Adrenal gland (tissue), 19 donors: ENCODE data around the gene AMPD3. TPM values are rescaled to one million over a fixed set of nuclear protein-coding genes. Genes with fewer than 3 reads are reported as not detected.

ENCODE experiments used
- DNase-seq, 7 donors: peaks; one replicate each; pipeline ENCODE4 v3.0.0-alpha.2; 2019 to 2020
- H3K27ac ChIP-seq, 5 donors: fragments of 200-600 bp; sonication (generic) in 4 of 5; 1 replicate in 3 of 5; 2 replicates in 2 of 5; pipeline versions ENCODE4 v1.5.1 to v1.8.0; 2016 to 2020; ENCODE audit warnings: mild to moderate bottlenecking in 1 of 5
- H3K27me3 ChIP-seq: fragments of 200-600 bp; 2 replicates; pipeline ENCODE4 v1.8.0; 2021
- H3K36me3 ChIP-seq, 2 donors: fragments of 200-600 bp; replicated peaks in 1 of 2; 1 replicate in 1 of 2; 2 replicates in 1 of 2; pipeline versions ENCODE4 v1.5.1 to v1.8.0; 2018 to 2022
- H3K4me1 ChIP-seq, 2 donors: fragments of 200-600 bp; replicated peaks in 1 of 2; 1 replicate in 1 of 2; 2 replicates in 1 of 2; pipeline versions ENCODE4 v1.5.1 to v1.8.0; 2018 to 2021
- H3K4me3 ChIP-seq, 4 donors: fragments of 200-600 bp; sonication (generic) in 3 of 4; one replicate each; pipeline ENCODE4 v1.5.1; 2016 to 2018
- H3K9me3 ChIP-seq, 3 donors: fragments of 200-600 bp; sonication (generic) in 1 of 3; replicated peaks in 1 of 3; 1 replicate in 2 of 3; 2 replicates in 1 of 3; pipeline versions ENCODE4 v1.5.1 to v1.8.0; 2016 to 2021
- POLR2A ChIP-seq, 2 donors: fragments of 450-650 bp; IDR thresholded peaks; one replicate each; pipeline ENCODE4 v1.6.1; 2017; ENCODE audit warnings: antibody characterized with exemption in 2 of 2, mild to moderate bottlenecking in 2 of 2, moderate library complexity in 1 of 2
- WGBS, 4 donors: extraction: QIAGEN DNeasy Blood & Tissue Kit in 2 of 4; methylation state at CpG; one replicate each; pipeline versions ENCODE4 v1.1.5 to v1.1.7; 2013 to 2017; 5-methylcytosine and 5-hydroxymethylcytosine counted together
- intact Hi-C, 2 donors: fragments of 100-400 bp; cut with DNase I; formaldehyde crosslinking; loops; one replicate each; pipeline versions ENCODE4 v1.14.1 to v1.15.0; 2022 to 2023
- long read RNA-seq, 10 donors: library from polyadenylated mRNA in 3 of 10; unstranded in 2 of 10; stranded (forward) in 1 of 10; transcript quantifications; one replicate each; pipeline ENCODE4 v2.0.0 and lab custom pipeline, GENCODE V29; 2021 to 2026
- polyA plus RNA-seq, 3 donors: library from polyadenylated mRNA; stranded (reverse); fragments of 200-250 nt in 2 of 3; fragments of 350-450 nt in 1 of 3; fragmentation: Illumina TruSeq in 1 of 3; extraction: RNeasy Lipid Tissue Mini Kit (QIAGEN cat#74804) in 1 of 3; gene quantifications; one replicate each; pipeline ENCODE4 v1.2.3, GENCODE V29; 2013 to 2014
- total RNA-seq, 9 donors: library from RNA; depleted of rRNA in 4 of 9; stranded (reverse); fragments of >200 nt in 4 of 9; fragments of 120-200 nt in 1 of 9; fragmentation: NEBNext Ultra II Directional in 1 of 9; extraction: Animal tissue kit (Norgen Biotek cat#: 25700) in 1 of 9; gene quantifications; one replicate each; pipeline versions ENCODE4 v1.1.0 to v1.2.4, GENCODE V29; 2013 to 2023
- TF ChIP-seq, protein P1 (sequence below), 6 experiments: fragments of 450-650 bp in 4 of 6; fragments of 200-600 bp in 2 of 6; sonication (generic) in 1 of 6; IDR thresholded peaks; 1 replicate in 5 of 6; 2 replicates in 1 of 6; pipeline versions ENCODE4 v1.5.1 to v1.8.0; 2016 to 2021; ENCODE audit warnings: antibody characterized with exemption in 6 of 6, mild to moderate bottlenecking in 2 of 6, moderate library complexity in 1 of 6
- donor health status: healthy with polysubstance abuse.
- donor health status: Bipolar disorder and iron deficiency.
- donor health status: DM: yes; HTN: yes; CAD: no.
- donor health status: DM: no; HTN: no; CAD: no.
- donor health status: DM: no; HTN: no; CAD: no.
- donor health status: DM: yes; HTN: yes; CAD: no.

AMPD3 gene
- 10 to 100 TPM; 16.9 to 64.1 (median 45.6) TPM for total RNA-seq
- 10 to 100 TPM; 16.5 to 26.0 (median 18.7) TPM for polyA plus RNA-seq
- long read RNA-seq, donor 1: 0 reads
- long read RNA-seq, donor 2, partial matches to known transcripts: 0 of 1 reads
- long read RNA-seq, donor 2, other reads (novel, unspliced or antisense): 0 of 1 reads
- long read RNA-seq, donor 3, partial matches to known transcripts: 0 of 1 reads
- long read RNA-seq, donor 3, other reads (novel, unspliced or antisense): 0 of 1 reads
- long read RNA-seq, donor 4, partial matches to known transcripts: 2 of 5 reads
- long read RNA-seq, donor 4, other reads (novel, unspliced or antisense): 3 of 5 reads
- long read RNA-seq, donor 5, transcript AMPD3-202 (15 exons, 3,680 nt): major isoform, 15 of 49 reads
- long read RNA-seq, donor 5, transcript AMPD3-203 (15 exons, 3,806 nt): minor isoform, 13 of 49 reads
- long read RNA-seq, donor 5, partial matches to known transcripts: 6 of 49 reads
- long read RNA-seq, donor 5, other reads (novel, unspliced or antisense): 11 of 49 reads
- long read RNA-seq, donor 6, partial matches to known transcripts: 0 of 4 reads
- long read RNA-seq, donor 6, other reads (novel, unspliced or antisense): 4 of 4 reads
- long read RNA-seq, donor 7, partial matches to known transcripts: 0 of 1 reads
- long read RNA-seq, donor 7, other reads (novel, unspliced or antisense): 0 of 1 reads
- long read RNA-seq, donor 8, partial matches to known transcripts: 885 of 885 reads
- long read RNA-seq, donor 8, other reads (novel, unspliced or antisense): 0 of 885 reads
- long read RNA-seq, donor 9, partial matches to known transcripts: 0 of 1 reads
- long read RNA-seq, donor 9, other reads (novel, unspliced or antisense): 0 of 1 reads
- long read RNA-seq, donor 10, partial matches to known transcripts: 0 of 2 reads
- long read RNA-seq, donor 10, other reads (novel, unspliced or antisense): 0 of 2 reads

DNA sequence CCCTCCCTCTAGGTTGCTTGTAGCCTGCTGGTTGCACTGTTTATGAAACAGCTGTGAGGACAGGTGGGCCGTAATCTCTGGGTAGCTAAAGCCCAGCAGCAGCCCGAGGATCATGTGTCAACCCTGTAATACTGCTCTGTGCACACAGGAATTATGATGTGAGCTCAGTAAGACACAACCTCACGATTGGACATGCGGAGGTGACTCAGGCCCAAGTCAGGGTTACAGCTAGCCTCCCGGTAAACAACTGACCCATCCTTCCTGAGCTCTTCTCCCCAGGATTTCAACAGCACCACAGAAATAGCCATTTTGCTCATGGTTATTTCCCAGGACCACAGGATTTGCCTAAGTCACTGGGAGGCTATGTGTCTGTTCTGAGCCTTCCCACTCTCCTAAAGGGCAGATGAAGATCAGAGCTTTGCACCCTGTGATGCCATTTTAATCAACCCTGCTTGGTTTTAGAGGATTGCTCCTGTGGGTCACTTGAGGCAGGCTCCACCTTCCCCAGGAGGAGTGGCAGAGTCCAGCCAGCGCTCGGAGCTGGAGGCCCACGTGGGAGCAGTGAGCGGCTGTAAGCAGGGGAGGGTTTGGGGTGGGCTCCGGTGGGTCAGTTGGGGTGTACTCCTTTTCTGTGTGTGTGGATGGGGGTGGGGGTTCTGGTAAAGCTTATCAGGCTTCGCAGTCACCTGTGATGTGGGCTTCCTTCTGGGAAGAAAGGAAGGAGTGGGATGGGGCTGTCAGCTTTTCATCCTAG is at the start of gene AMPD3:
Gene AMPD3 (plus strand): TSS at position 387 of the 754 bp plus-strand sequence. CDS start 6,256 bp downstream, outside the sequence.
- H3K4me1 ChIP-seq: peaks cover 25 to 61% of the 10 kb centered on the region in 2 donors
- peak; percentile 76 to 93 (median 90) for DNase-seq
- H3K4me3 ChIP-seq: peak within 1 kb of the TSS in 2 of 4 donors; percentile 4 to 50
- peak within 1 kb of the TSS; percentile 73 to 95 (median 90) for H3K27ac ChIP-seq
- no peaks in the 10 kb centered on the region for H3K36me3 ChIP-seq
- H3K27me3 ChIP-seq: no peaks in the 10 kb centered on the region
- H3K9me3 ChIP-seq: no peaks in the 10 kb centered on the region
- peak; percentile 51 to 92 for TF ChIP-seq POLR2A (IDR thresholded peaks at IDR 0.05)
- TF ChIP-seq, protein P1, sequence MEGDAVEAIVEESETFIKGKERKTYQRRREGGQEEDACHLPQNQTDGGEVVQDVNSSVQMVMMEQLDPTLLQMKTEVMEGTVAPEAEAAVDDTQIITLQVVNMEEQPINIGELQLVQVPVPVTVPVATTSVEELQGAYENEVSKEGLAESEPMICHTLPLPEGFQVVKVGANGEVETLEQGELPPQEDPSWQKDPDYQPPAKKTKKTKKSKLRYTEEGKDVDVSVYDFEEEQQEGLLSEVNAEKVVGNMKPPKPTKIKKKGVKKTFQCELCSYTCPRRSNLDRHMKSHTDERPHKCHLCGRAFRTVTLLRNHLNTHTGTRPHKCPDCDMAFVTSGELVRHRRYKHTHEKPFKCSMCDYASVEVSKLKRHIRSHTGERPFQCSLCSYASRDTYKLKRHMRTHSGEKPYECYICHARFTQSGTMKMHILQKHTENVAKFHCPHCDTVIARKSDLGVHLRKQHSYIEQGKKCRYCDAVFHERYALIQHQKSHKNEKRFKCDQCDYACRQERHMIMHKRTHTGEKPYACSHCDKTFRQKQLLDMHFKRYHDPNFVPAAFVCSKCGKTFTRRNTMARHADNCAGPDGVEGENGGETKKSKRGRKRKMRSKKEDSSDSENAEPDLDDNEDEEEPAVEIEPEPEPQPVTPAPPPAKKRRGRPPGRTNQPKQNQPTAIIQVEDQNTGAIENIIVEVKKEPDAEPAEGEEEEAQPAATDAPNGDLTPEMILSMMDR (IDR thresholded peaks at IDR 0.05): no peak
- 34 to 44% (median 41%) methylated on average over 6 to 11 of the region's 11 CpGs for WGBS, 4 donors
- intact Hi-C loops: no loop called here

DNA sequence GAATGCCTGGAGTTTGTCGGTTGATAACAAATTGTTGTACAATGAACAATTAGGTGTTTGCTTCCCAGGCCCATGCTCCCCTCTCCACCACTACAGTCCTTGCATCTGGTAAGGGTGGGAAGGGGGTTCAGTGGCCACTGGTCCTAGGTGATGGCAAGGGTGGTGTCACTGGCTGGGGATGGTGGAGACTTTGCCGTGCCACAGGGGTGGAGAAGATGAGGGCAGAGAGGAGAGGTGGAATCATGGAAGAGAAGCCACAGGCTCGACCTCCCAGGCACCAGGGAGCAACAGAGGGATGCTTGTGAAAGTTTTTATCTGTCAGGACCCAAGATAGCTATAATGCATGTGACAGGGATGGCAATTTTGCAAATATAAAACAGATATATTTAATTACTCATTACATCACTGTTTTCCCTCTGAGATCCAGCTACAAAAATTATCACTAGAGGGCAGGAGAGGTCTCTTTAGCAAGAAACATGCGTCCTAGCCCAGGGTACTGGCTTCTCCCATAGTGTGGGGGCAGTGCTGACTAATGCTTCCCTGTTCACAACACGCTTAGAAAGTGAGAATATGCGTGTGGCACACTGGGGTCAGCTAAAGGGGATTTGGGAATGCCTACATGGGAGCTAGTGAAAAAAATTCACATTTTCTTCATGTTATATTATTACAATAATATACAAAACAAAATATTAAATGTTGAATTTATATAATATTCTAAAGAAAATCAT is 49.0 kb upstream of the AMPD3 start:
- TF ChIP-seq, protein P1 (IDR thresholded peaks at IDR 0.05): peak; percentile 39 to 84 (median 77)
- TF ChIP-seq POLR2A (IDR thresholded peaks at IDR 0.05): no peak
- H3K27me3 ChIP-seq: no peaks in the 10 kb centered on the region
- no peak overlapping the region for H3K27ac ChIP-seq
- 17 to 32% (median 29%) methylated on average over 5 to 6 of the region's 6 CpGs for WGBS, 4 donors
- H3K36me3 ChIP-seq: no peaks in the 10 kb centered on the region
- peak; percentile 73 to 90 (median 81) for DNase-seq
- no peaks in the 10 kb centered on the region for H3K9me3 ChIP-seq
- H3K4me3 ChIP-seq: no peak overlapping the region
- peaks cover 17 to 29% of the 10 kb centered on the region in 2 donors for H3K4me1 ChIP-seq
- intact Hi-C loops: loop anchor here (5.0 kb wide), 1 partner anchor 331 kb away; no protein-coding TSS in a partner anchor

DNA sequence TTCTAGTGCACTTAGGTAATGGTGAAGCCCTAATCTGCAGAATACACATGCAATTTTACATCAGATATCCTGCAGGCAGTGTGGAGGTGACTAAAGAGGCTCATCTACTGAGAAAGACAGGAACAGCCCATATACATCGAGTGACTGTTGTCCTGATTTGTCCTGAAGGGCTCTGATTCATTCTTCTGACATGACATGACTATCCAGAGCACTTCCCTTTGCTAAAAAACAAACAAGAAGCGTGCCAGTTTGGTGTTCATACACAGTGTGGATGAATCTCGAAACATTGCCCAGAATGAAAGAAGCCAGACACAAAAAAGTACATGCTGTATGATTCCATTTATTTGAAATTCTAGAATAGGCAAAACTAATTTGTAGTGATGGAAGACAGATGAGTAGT is 48.0 kb upstream of the AMPD3 start:
- DNase-seq: no peak
- Histone ChIP-seq H3K4me3 (no peak overlapping the region), H3K36me3 (no peaks in the 10 kb centered on the region), H3K27me3 (no peaks in the 10 kb centered on the region), H3K9me3 (no peaks in the 10 kb centered on the region), H3K4me1 (peaks cover 17 to 26% of the 10 kb centered on the region in 2 donors), H3K27ac (peak overlapping the region in 3 of 5 donors; percentile 10 to 48 (median 25))
- whole genome bisulfite sequencing, 4 donors: 7 to 28% (median 17%) methylated on average over 3 of the region's 3 CpGs
- intact Hi-C loops: loop anchor here (5.0 kb wide), 1 partner anchor 330 kb away; no protein-coding TSS in a partner anchor
- TF ChIP-seq POLR2A (IDR thresholded peaks at IDR 0.05): peak in 1 of 2 donors; percentile 27
- TF ChIP-seq, protein P1 (IDR thresholded peaks at IDR 0.05): no peak
